HG02840 (cell line): ENCODE data around the gene NR5A2.
"Not testable (repeated sequence)": the region's sequence is repeated elsewhere in the genome, so short reads cannot be mapped to it uniquely, and the experiment has no call there.

Experiments
- ATAC-seq: cut with Tn5 transposase; IDR thresholded peaks from one replicate; pipeline ENCODE4 v1.9.1; 2021; ENCODE audit warnings: mild to moderate bottlenecking, moderate library complexity, moderate number of reproducible peaks; ENCODE audit not compliant: unreplicated experiment, low FRiP score

NR5A2 gene

GRCh38 chr1:200184196-200184595, 156.7 kb downstream of the NR5A2 start:
- ATAC-seq = no peak

GRCh38 chr1:200185191-200185590, 157.7 kb downstream of the NR5A2 start:
- not testable (repeated sequence) for ATAC-seq

- not testable (repeated sequence) for ATAC-seq
These were observed 159.8 kb downstream of the NR5A2 start for GRCh38 chr1:200187332-200187731.

- no peak for ATAC-seq
These were observed 164.5 kb downstream of the NR5A2 start for GRCh38 chr1:200191993-200192392.

GRCh38 chr1:200194477-200194876, 167.0 kb downstream of the NR5A2 start:
- ATAC-seq = no peak

GRCh38 chr1:200198236-200198635, 170.7 kb downstream of the NR5A2 start:
- no peak for ATAC-seq

- no peak for ATAC-seq
These were observed 177.9 kb downstream of the NR5A2 start for GRCh38 chr1:200205216-200205995.

- no peak for ATAC-seq
These were observed 178.8 kb downstream of the NR5A2 start for GRCh38 chr1:200206340-200206739.

GRCh38 chr1:200206761-200207160, 179.3 kb downstream of the NR5A2 start:
- no peak for ATAC-seq

- ATAC-seq = peak; percentile 78
These were observed 180.2 kb downstream of the NR5A2 start for GRCh38 chr1:200207711-200208126.

GRCh38 chr1:200211157-200211556, 183.6 kb downstream of the NR5A2 start:
- no peak for ATAC-seq

- no peak for ATAC-seq
These were observed 185.9 kb downstream of the NR5A2 start for GRCh38 chr1:200213392-200213791.

GRCh38 chr1:200213921-200214320, 186.4 kb downstream of the NR5A2 start:
- no peak for ATAC-seq

GRCh38 chr1:200215350-200215749, 187.8 kb downstream of the NR5A2 start:
- no peak for ATAC-seq

GRCh38 chr1:200217703-200218102, 190.2 kb downstream of the NR5A2 start:
- ATAC-seq = no peak

- no peak for ATAC-seq
These were observed 194.2 kb downstream of the NR5A2 start for GRCh38 chr1:200221614-200222282.

- no peak for ATAC-seq
These were observed 195.7 kb downstream of the NR5A2 start for GRCh38 chr1:200223207-200223606.

- no peak for ATAC-seq
These were observed 196.1 kb downstream of the NR5A2 start for GRCh38 chr1:200223613-200224012.

- no peak for ATAC-seq
These were observed 196.8 kb downstream of the NR5A2 start for GRCh38 chr1:200224315-200224714.

- no peak for ATAC-seq
These were observed 198.9 kb downstream of the NR5A2 start for GRCh38 chr1:200226268-200226968.

GRCh38 chr1:200226969-200227303, 199.4 kb downstream of the NR5A2 start:
- ATAC-seq = no peak
